ENCODE measurements around the gene THBD. TPM values are rescaled to one million over a fixed set of nuclear protein-coding genes. Genes with fewer than 3 reads are reported as not detected.

Gene THBD
- total RNA-seq, 1 experiment from 2014 or later: 0.28 TPM

DNA sequence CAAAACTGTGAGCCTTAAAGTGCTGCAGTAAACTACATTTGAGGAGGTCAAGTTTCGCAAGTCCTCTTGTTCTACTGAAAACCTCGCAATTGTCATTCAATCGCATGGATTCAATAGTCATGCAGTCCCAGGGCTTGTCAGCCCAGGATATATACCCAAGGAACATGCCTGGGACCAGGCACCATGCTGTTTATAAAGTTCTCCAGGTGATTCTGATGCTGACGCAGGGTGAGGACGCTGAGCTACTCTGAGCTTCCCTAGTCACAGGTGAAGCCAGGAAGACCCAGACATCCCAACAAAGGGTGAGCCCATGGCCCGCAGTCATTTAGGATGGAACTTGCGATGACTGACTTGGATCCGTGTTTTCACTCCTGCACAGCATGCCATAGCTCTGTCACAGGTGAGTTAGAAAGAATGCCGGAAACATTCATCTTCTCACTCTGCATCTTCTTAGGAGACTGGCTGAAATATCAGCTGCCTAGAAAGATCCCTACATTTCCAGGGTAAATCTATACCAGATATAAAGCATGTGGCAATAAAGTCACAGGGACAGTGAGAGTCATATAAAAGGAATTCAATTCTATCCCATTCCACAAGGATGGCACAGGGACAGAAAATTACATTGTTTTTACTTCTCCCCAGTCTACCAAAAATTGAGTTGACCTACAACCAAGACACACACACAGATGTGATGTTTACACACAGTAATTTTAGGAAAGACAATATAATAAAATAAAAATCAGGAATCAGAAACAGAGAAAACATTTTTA is 41.4 kb downstream of the THBD start:
- H3K9ac ChIP-seq (ENCODE audit: extremely low read depth, insufficient read length, low read length): no peak overlapping the region
- H2AK5ac ChIP-seq (ENCODE audit: insufficient read length, low read length): no peak overlapping the region
- Mint-ChIP-seq H3K27ac (no peak overlapping the region; a peak in 1 of 7 replicates), H3K9me3 (no peaks in the 10 kb centered on the region), H3K27me3 (ENCODE audit: low read depth) (peaks cover 2% of the 10 kb centered on the region; the same call in 1 of the 2 replicates), H3K4me3 (no peak overlapping the region), H3K4me1 (peaks cover 9 to 10% of the 10 kb centered on the region in 2 experiments), H3K36me3 (ENCODE audit: insufficient read depth in 1 of 3, low read depth in 3 of 3) (no peaks in the 10 kb centered on the region)
- no CpG with 5 or more reads among the region's 9 CpGs for WGBS (ENCODE audit: extremely low coverage, insufficient read length, low lambda C conversion rate)
- no peak overlapping the region for H3K27ac ChIP-seq (ENCODE audit: insufficient read length, low read depth, low read length)
- no peaks in the 10 kb centered on the region for H3K9me3 ChIP-seq (ENCODE audit: control insufficient read depth, low read depth, low read length)
- H3K23ac ChIP-seq (ENCODE audit: insufficient read length, low read depth, low read length): no peak overlapping the region
- H2BK15ac ChIP-seq (ENCODE audit: low read depth, low read length): no peak overlapping the region
- no peak overlapping the region for H2BK5ac ChIP-seq (ENCODE audit: insufficient read length, low read length)
- DNase-seq: no peak
- H2BK20ac ChIP-seq (ENCODE audit: low read depth, low read length, poor library complexity, severe bottlenecking): no peak overlapping the region
- H2BK120ac ChIP-seq (ENCODE audit: low read depth, low read length, poor library complexity, severe bottlenecking): no peak overlapping the region
- peaks cover 5% of the 10 kb centered on the region; the same call in 1 of the 2 replicates for H3K4me1 ChIP-seq (ENCODE audit: insufficient read depth, low read length)
- H4K8ac ChIP-seq (replicated peaks; ENCODE audit: insufficient read length, low read depth, low read length): no peak overlapping the region
- no peaks in the 10 kb centered on the region for H3K23me2 ChIP-seq (ENCODE audit: insufficient read length, low read depth, low read length, poor library complexity, severe bottlenecking)
- H3K14ac ChIP-seq (ENCODE audit: insufficient read depth, low read length): no peak overlapping the region
- no peak overlapping the region for H4K5ac ChIP-seq (ENCODE audit: insufficient read length, low read depth, low read length)
- H2AFZ ChIP-seq (ENCODE audit: low read length): no peak overlapping the region
- H2BK12ac ChIP-seq (ENCODE audit: insufficient read length, low read depth, low read length): no peak overlapping the region
- H3K56ac ChIP-seq (ENCODE audit: insufficient read length, low read depth, low read length): no peak overlapping the region
- H3K79me2 ChIP-seq (ENCODE audit: insufficient read depth, low read length): no peaks in the 10 kb centered on the region
- no peaks in the 10 kb centered on the region for H3K27me3 ChIP-seq (ENCODE audit: insufficient read depth, low read length)
- no peak overlapping the region for H4K91ac ChIP-seq (ENCODE audit: insufficient read length, low read depth, low read length)
- H3K4me2 ChIP-seq (ENCODE audit: insufficient read depth, insufficient read length, low read length): no peak overlapping the region
- no peaks in the 10 kb centered on the region for H3K79me1 ChIP-seq (ENCODE audit: insufficient read depth, low read depth, low read length, poor library complexity, severe bottlenecking)
- no peaks in the 10 kb centered on the region for H4K20me1 ChIP-seq (ENCODE audit: control insufficient read depth, insufficient read depth, insufficient read length)
- no peak overlapping the region for H3K18ac ChIP-seq (ENCODE audit: insufficient read length, low read depth, low read length)
- H3T11ph ChIP-seq (ENCODE audit: low read length): no peak overlapping the region
- H3K4ac ChIP-seq (ENCODE audit: low read depth, low read length): no peak overlapping the region
- TF ChIP-seq, protein P1, sequence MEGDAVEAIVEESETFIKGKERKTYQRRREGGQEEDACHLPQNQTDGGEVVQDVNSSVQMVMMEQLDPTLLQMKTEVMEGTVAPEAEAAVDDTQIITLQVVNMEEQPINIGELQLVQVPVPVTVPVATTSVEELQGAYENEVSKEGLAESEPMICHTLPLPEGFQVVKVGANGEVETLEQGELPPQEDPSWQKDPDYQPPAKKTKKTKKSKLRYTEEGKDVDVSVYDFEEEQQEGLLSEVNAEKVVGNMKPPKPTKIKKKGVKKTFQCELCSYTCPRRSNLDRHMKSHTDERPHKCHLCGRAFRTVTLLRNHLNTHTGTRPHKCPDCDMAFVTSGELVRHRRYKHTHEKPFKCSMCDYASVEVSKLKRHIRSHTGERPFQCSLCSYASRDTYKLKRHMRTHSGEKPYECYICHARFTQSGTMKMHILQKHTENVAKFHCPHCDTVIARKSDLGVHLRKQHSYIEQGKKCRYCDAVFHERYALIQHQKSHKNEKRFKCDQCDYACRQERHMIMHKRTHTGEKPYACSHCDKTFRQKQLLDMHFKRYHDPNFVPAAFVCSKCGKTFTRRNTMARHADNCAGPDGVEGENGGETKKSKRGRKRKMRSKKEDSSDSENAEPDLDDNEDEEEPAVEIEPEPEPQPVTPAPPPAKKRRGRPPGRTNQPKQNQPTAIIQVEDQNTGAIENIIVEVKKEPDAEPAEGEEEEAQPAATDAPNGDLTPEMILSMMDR (conservative IDR thresholded peaks at IDR 0.05): no peak
